HG02610 (cell line): ENCODE measurements around the gene MCM9.
"Not testable (repeated sequence)": the region's sequence is repeated elsewhere in the genome, so short reads cannot be mapped to it uniquely, and the experiment has no call there.

Experiments used
- ATAC-seq: cut with Tn5 transposase; IDR thresholded peaks from one replicate; pipeline ENCODE4 v1.9.1; 2021; ENCODE audit warnings: mild to moderate bottlenecking, moderate library complexity; ENCODE audit not compliant: unreplicated experiment

The MCM9 gene

DNA sequence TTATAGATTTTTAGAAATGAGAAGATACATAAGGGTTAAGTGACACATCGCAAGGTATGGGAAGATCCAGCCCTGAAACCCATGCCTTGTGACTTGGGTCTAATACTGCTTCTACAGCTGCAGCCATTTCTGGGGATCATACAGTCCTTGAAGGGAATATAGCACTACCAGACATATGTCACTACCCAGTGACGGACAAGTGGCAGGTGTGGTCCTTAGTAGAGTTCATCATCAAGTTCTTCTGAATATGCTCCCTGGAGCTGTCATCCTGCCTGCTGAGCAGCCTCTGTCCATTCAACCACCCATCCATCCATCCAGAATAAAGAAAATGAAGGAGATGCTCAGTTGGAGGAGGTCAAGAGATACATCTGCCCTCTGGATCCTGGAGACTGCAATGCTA is 159.6 kb downstream of the MCM9 start:
- ATAC-seq = no peak

DNA sequence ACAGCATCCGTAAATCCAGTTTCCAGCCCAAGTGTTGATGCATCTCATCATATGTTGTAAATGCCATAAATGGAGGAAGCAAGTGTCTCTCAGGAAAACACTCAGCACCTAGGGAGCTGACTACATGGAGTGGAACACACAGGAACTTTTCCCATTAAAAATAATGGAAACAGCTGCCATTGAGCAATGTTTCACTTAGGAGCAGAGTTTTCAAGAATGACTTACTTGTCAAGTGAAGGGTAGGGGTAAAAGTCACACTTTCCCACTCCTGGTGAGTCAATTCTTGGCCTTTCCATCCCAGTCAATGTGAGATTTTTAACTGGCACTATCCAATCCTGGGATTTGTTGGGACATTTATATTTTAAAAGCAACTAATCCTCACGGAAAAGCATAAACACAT is 160.4 kb downstream of the MCM9 start:
- no peak for ATAC-seq

DNA sequence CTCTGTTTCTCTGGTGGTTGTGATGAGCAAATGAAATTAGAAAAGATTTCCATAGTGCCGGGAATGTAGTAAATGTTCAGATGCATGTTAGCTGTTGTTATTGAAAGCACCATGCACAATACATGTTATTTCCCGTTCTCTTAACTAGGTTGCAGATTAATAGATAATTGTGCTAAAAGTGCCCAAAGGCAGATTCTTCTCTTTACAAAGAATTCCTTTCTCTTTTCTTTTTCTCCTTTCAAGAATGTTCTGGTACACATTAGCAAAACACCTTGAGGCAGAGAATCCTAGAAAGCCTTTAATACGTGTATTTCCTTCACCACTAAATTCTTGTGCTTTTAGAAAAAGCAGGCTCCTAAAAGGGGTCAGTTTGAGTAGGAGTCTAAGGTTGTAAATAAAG is 162.1 kb downstream of the MCM9 start:
- no peak for ATAC-seq

DNA sequence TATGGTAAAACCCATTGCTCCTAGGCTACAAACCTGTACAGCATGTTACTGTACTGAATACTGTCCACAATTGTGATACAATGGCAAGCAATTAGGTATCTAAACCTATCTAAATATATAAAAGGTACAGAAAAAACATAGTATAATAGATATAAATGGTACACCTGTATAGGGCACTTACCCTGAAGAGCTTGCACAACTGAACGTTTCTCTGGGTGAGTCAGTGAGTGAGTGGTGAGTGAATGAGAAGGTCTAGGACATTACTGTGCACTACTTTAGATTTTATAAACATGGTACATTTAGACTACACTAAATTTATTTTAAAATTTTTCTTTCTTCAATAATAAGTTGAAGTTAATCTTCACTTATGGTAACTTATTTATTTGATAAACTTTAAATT is 163.7 kb downstream of the MCM9 start:
- ATAC-seq = no peak

DNA sequence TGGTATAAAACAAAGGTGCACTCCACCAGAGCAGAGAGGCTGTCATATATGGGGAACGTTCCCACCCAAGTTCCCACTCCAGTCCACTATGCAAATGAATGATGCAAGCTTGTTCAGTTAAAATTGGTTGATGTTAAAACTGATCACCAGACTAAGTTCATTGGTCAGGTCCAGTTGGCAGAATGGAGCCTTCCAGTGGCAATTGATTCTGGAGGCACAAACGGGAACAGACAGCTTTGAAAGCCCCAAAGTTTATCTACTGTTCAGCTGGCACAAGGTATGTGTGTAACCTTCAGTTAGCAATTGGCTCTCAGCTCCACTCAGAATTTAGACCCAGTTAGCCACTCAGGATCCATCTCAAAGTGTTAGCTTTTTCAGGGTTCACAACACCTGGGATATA is 164.1 kb downstream of the MCM9 start:
- ATAC-seq = no peak

DNA sequence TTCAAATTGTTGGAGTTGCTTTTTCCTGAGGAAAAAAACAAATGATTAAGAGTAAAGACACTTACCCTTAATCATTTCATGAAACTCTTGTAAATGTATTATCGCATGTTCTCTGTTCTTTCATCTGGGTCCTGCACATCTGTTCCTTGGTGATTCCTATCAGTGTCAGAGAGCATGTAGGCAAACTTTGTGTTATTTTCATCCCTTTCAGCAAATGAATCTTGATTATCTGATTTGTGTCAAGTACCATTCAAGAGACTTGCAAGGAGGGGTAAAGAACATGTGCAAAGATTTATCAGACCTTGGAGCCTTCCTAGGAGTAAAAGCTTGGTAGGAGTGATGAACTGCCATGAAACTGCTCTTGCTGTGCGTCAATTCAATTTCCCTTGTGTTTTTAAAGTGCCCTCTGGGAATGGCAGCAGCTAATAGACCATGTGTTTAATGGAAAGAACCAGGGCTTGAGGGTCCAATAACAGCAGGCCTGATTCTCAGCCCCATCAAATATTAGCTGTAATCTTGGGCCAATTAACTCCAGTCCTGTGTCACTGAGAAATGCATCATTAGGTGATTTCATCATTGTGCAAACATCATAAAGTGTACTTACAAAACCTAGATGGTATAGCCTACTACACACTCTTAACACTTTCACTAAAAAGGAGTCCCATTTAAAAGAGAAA is 164.7 kb downstream of the MCM9 start:
- no peak for ATAC-seq

DNA sequence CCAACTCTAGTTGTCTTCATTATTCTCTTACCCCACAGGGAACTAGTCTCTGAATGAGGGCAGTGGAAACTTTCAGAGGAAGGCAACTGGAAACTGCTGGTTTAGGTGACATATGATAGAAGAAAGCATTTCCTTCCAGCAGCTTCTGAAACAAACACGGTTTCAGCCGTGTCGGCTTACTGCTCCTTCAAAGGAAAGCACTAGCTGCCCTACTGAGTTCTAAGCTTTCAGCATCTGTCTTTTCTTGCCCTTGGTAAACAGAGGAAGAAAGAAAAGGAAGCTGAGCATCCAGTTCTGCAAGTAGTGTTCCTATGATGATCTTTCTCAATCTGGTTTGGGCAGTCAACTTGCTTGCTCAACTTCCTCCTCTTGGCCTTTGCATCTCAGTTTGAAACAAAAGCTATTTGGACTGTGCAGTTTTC is 166.0 kb downstream of the MCM9 start:
- peak; percentile 66 for ATAC-seq

DNA sequence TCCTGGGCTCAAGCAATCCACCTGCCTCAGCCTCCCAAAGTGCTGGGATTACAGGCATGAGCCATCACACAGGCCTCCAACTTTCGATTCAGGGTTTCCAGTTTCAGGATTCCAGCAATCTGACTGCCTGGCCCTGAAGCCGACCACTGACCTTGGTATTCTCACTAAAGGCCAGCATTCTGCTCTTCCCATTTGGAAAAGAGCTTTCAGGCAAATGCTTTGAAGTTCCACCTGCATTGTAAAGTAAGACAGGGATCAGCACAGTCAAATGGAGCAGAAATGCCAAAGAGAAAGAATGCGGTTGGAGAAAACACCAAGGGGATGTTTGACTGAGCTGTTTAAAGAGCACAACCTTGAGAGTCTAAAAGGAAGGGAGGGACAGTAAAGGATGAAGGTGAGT is 166.5 kb downstream of the MCM9 start:
- no peak for ATAC-seq

DNA sequence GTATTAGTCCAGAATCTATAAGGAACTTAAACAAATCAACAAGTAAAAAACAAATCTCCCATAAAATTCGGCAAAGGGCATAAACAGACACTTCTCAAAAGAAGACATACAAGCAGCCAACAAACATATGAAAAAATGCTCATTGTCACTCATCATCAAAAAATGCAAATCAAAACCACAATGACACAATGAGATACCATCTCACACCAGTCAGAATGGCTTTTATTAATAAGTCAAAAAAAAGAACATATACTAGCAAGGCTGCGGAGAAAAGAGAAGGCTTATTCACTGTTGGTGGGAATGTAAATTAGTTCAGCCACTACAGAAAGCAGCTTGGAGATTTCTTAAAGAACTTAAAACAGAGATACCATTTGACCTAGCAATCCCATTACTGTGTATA is 169.6 kb downstream of the MCM9 start:
- not testable (repeated sequence) for ATAC-seq

DNA sequence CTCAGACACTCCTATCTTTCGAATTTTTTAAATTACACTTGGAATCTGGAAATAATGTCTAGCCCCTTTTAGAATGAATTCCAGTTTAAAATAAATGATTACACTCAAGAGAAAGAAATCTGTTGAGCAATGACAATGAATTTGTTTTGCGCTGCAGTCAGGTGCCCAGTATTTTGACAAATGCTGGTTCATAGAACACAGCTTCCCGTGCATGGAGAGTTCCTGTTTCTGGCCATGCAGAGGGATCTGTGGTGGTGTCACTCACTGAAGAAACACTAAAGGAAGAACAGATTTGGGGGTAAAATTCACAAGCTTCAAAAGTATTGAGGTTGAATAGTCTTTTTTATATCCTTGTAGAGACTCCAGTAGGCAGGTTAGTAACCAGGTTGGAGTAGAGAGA is 170.2 kb downstream of the MCM9 start:
- no peak for ATAC-seq
